Breast epithelium (tissue), 3 donors: ENCODE results near the gene MBD3.

Experiments
- CTCF ChIP-seq, 3 donors: fragments of 450-650 bp; IDR thresholded peaks; one replicate each; pipeline ENCODE4 v1.5.1; 2016 to 2017; ENCODE audit warnings: antibody characterized with exemption in 3 of 3, mild to moderate bottlenecking in 3 of 3, moderate library complexity in 3 of 3
- POLR2A ChIP-seq: fragments of 450-650 bp; IDR thresholded peaks from one replicate; pipeline ENCODE4 v1.6.1; 2016; ENCODE audit warnings: antibody characterized with exemption, mild to moderate bottlenecking, moderate library complexity
- POLR2AphosphoS5 ChIP-seq, 3 donors: sonication (generic); formaldehyde crosslinking; IDR thresholded peaks; one replicate each; pipeline ENCODE4 v1.6.1; 2017; ENCODE audit warnings: antibody characterized with exemption in 3 of 3

GRCh38 chr19:1534972-1535371 is 57.7 kb downstream of the MBD3 start:
- TF ChIP-seq CTCF (IDR thresholded peaks at IDR 0.05) (no peak), POLR2A (no peak), POLR2AphosphoS5 (IDR thresholded peaks at IDR 0.05) (no peak)
